ENCODE measurements around the gene GRPEL2.

GRPEL2 gene

DNA sequence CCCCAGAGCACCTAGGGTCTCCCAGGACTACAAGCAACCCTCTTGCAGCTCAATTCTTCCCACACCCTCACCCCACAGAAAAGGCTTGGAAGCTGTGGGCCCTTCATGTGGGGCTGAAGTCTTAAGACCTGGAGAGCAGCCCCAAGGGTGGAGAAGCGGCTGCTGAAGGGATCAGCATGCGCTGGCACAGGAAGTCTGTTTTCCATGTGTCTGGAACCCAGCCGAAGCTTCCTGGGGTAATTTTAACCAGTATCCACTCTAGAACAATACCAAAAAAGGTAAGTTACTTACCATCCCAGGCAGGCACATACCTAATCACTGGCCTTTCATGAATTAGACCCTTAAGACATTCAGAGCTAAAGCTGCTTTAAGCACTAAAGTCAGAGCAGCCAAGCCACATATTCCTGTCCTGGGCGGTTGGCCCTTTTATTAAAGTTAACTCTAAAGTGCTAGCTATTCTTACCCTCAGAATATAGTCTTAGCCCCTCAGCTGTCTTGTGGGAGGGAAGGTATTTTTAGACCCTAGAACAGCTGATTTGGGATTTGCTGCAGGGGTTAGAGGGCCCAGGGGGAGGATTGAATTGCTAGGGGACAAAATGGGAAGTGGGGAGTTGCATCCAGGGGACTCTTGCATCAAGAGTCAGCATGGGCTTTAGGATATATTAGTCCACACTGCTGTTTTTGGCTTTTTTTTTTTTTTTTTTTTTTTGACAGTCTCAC lies 26.9 kb downstream of the GRPEL2 start:
- TF ChIP-seq POLR2A (IDR thresholded peaks at IDR 0.05; ENCODE audit: low read depth, low read length) (no peak), TAF1 (IDR thresholded peaks at IDR 0.05; ENCODE audit: borderline replicate concordance, low read depth, low read length) (no peak), POLR2AphosphoS5 (IDR thresholded peaks at IDR 0.05; ENCODE audit: low read depth, low read length) (no peak)
- DNase-seq (ENCODE audit: insufficient read length) = no peak
- FAIRE-seq = no peak

DNA sequence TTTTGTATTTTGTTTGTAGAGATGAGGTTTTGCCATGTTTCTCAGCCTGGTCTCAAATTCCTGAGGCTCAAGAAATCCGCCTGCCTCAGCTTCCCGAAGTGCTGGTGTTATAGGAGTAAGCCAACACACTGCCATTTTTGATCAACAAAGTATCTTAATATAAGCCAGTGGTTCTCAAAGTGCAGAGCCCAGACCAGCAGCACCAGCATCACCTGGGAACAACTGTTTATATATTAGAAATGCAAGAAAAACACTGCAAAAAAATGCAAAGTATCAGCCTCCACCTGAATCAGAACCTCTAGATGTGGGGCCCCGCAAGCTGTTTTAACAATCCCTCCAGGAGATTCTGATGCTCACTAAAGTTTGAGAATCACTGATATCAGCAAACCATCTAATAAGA lies 27.6 kb downstream of the GRPEL2 start:
- TF ChIP-seq POLR2A (IDR thresholded peaks at IDR 0.05; ENCODE audit: low read depth, low read length) (no peak), POLR2AphosphoS5 (IDR thresholded peaks at IDR 0.05; ENCODE audit: low read depth, low read length) (no peak), TAF1 (IDR thresholded peaks at IDR 0.05; ENCODE audit: borderline replicate concordance, low read depth, low read length) (no peak)
- FAIRE-seq (no peak), DNase-seq (ENCODE audit: insufficient read length) (no peak)

DNA sequence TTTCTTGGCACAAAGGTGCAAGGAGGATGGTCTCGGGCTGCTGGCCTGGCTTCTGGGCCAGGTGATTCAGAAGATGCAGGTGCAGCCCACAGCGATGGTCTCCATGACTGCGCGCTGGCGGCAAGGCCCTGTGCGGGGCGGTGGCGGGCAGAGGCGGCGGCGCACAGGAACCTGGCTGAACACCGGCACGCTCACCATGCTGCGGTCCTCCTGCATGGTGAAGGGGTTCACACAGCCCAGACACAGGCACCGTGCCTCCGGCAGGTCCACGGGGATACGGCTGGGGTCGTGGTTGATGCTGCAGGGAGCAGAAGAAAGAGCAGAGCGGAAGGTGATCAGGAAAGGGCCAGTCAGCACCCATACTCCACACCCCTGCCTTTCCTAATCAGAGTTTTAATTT lies 29.0 kb downstream of the GRPEL2 start:
- no peak for DNase-seq (ENCODE audit: insufficient read length)
- TF ChIP-seq POLR2A (IDR thresholded peaks at IDR 0.05; ENCODE audit: low read depth, low read length) (no peak), POLR2AphosphoS5 (IDR thresholded peaks at IDR 0.05; ENCODE audit: low read depth, low read length) (no peak), TAF1 (IDR thresholded peaks at IDR 0.05; ENCODE audit: borderline replicate concordance, low read depth, low read length) (no peak)
- FAIRE-seq = no peak

DNA sequence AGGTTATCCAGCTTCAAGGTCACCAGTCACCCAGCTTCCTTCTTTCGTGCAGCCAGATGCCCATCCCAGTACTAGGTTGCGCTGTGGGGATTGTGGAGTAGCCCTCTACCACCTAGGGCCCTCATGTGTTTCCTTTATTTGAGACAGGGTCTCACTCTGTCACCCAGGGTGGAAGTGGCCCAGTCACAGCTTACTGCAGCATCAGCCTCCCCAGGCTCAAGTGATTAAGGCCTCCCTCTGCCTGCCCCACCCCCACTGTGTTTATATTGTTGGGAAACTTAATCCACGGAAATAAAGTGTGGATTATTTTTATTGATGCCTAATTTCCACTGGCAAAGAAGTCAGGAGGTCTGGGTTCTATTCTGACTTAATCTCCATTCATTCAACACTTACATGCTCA lies 29.5 kb downstream of the GRPEL2 start:
- DNase-seq (ENCODE audit: insufficient read length) (no peak), FAIRE-seq (no peak)
- TF ChIP-seq POLR2AphosphoS5 (IDR thresholded peaks at IDR 0.05; ENCODE audit: low read depth, low read length) (no peak), TAF1 (IDR thresholded peaks at IDR 0.05; ENCODE audit: borderline replicate concordance, low read depth, low read length) (no peak), POLR2A (IDR thresholded peaks at IDR 0.05; ENCODE audit: low read depth, low read length) (no peak)

DNA sequence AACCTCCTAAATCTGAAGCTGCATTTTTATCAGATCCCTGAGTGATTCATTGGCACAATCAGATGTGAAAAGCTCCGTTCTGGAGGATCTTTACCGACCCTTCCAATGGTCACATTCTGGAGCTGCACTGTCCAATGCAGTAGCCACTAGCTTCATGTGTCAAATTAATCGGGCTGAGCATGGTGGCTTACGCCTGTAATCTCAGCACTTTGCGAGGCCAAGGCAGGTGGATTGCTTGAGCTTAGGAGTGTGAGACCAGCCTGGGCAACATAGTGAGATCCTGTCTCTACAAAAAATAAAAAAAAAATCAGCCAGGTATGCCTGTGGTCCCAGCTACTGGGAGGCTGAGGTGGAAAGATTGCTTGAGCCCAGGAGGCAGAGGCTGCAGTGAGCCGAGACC lies 30.1 kb downstream of the GRPEL2 start:
- FAIRE-seq = no peak
- TF ChIP-seq TAF1 (IDR thresholded peaks at IDR 0.05; ENCODE audit: borderline replicate concordance, low read depth, low read length) = no peak
- TF ChIP-seq POLR2AphosphoS5 (IDR thresholded peaks at IDR 0.05; ENCODE audit: low read depth, low read length) = no peak
- TF ChIP-seq POLR2A (IDR thresholded peaks at IDR 0.05; ENCODE audit: low read depth, low read length) = no peak
- DNase-seq (ENCODE audit: insufficient read length) = no peak

DNA sequence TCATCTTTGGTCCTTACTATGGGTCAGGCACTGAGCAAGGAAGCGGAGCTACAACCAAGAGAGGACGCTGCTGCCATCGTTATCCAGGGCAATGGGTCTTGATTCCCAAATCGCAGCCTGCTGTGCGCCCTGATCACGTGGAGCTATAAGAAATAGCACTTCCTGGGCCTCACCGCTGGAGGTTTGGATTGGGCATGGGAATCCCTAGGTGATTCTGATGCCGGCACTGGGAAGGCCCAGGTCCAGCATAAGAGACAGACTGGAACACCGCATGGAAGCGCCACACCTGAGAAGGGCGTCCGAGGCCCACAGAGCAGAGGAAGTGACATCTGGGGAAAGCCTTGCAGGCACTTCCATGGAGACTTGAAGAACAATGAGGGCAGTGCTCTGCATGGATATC lies 30.8 kb downstream of the GRPEL2 start:
- FAIRE-seq (no peak), DNase-seq (ENCODE audit: insufficient read length) (no peak)
- TF ChIP-seq TAF1 (IDR thresholded peaks at IDR 0.05; ENCODE audit: borderline replicate concordance, low read depth, low read length) (no peak), POLR2A (IDR thresholded peaks at IDR 0.05; ENCODE audit: low read depth, low read length) (no peak), POLR2AphosphoS5 (IDR thresholded peaks at IDR 0.05; ENCODE audit: low read depth, low read length) (no peak)

DNA sequence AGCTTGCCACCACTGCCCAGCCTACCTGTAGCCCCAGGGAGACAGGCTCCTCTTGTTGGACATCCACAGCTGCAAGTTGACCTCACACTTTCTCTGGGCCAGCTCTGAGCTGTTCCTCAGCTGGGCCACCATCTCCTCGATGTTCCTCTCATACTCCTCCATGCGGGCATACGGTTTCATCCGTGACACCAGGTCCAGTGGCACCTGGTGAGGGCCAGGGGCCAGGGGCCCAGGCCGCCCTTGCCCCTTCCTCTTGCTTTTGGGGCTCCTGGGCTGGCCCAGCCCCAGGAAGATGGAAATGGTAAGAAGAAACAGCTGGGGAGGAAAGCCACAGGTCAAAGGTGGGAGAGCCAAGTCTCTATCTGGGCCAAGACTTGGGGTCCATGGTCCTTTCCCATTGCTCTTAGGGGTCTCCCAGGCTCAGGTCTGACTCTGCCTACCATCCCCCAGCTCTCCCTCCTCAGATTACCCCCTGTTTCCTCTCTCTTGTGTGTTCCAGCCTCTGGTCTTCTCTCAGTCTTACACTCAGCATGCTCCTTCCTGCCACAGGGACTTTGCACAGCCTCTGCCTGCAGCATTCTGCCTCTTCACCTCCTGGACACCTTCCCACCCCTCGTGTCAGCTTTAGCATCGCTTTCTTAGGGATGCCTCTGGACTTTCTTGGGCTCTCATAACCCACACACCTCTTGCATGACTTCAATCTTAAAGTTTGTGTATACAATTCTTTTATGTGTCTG lies 31.6 kb downstream of the GRPEL2 start:
- DNase-seq (ENCODE audit: insufficient read length) (no peak), FAIRE-seq (no peak)
- TF ChIP-seq TAF1 (IDR thresholded peaks at IDR 0.05; ENCODE audit: borderline replicate concordance, low read depth, low read length) (no peak), POLR2A (IDR thresholded peaks at IDR 0.05; ENCODE audit: low read depth, low read length) (no peak), POLR2AphosphoS5 (IDR thresholded peaks at IDR 0.05; ENCODE audit: low read depth, low read length) (no peak)

DNA sequence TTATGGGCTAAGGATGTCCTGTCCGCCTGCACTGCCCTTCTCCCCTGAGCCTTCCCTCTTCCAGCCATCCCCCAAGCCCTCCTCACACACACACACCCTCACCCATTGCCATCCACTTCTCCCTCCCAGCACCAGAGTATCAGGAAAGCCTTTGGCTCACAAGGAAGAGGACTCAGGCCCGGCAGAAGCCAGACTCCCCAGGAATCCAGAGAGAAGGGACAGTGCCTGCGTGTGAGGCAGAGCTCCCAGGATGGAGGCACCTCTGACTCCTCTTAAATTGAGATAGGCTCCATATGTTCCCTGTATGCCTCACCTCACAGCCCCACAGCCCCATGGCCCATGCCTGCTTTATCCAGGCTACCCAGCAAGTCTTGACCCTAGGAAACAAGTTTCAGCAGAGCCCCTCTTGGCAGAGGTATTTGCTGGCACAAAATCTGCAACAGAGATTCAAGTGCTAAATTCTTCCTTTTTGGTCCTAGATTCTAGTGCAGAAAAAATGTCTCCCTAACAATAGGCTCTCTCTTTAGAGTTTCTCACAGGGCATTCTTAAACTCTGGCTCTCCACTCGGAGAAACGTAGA lies 33.0 kb downstream of the GRPEL2 start:
- TF ChIP-seq TAF1 (IDR thresholded peaks at IDR 0.05; ENCODE audit: borderline replicate concordance, low read depth, low read length) = no peak
- TF ChIP-seq POLR2AphosphoS5 (IDR thresholded peaks at IDR 0.05; ENCODE audit: low read depth, low read length) = no peak
- TF ChIP-seq POLR2A (IDR thresholded peaks at IDR 0.05; ENCODE audit: low read depth, low read length) = no peak
- FAIRE-seq (no peak), DNase-seq (ENCODE audit: insufficient read length) (no peak)

DNA sequence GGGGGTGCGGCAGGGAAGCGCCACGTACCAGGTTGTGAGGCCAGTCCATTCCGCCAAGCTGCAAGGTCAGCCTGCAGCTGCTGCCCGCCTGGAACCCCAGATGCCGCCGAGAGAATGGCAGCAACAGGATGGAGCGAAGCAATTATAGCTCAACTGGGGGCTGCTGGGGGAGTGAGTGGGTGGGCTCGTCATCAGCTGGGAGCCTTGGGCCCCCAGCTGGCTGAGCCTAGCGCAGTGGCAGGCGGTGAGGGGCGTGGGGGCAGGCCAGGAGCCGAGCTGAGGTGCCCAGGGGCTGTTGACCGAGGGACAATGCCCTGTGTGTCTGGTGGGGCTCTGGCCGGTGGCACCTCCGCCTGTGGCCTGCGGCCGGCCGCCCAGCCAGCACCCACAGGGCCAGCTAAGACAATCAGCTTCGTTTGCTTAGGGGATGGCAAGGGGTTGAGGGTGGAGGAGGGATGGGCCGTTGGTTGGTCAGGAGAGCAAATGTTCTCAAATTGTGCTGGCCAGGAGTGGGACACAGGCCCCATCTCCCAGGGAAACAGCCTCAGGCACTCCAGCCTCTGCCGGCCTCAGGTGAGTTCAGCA lies 34.0 kb downstream of the GRPEL2 start, which contains the start of gene IL17B:
TSS of gene IL17B (minus strand) at position 116 of the 585 bp plus-strand sequence. CDS start at position 49, 67 bp downstream.
- TF ChIP-seq POLR2AphosphoS5 (IDR thresholded peaks at IDR 0.05; ENCODE audit: low read depth, low read length) = no peak
- no peak for TF ChIP-seq POLR2A (IDR thresholded peaks at IDR 0.05; ENCODE audit: low read depth, low read length)
- no peak for TF ChIP-seq TAF1 (IDR thresholded peaks at IDR 0.05; ENCODE audit: borderline replicate concordance, low read depth, low read length)
- no peak for DNase-seq (ENCODE audit: insufficient read length)
- FAIRE-seq = no peak

DNA sequence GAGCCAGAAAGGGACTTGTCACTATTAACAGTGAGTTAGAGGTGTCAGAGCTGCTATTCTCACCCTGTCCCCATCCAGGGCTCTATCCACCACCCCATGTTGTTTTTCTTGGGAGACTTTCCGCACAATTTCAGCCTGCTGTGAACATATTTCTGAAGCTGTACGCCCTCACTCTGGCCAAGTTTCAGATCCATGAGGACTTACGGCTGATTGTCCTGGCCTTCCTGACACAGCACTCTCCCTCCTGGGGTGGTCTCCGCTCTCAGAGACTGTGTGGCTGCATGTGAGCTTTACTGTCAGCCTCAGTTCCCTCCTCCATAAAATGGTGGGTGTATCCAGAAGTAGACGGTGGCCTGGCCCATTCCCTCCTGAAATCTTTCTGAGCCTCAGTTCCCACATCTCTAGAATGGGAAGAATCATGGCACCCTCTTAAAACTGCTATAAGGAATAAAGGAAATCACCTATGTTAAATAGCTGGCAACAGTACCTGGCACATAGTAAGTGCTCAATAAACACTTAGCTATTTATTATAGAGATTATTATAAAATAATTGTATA lies 34.6 kb downstream of the GRPEL2 start:
- FAIRE-seq (no peak), DNase-seq (ENCODE audit: insufficient read length) (no peak)
- TF ChIP-seq POLR2A (IDR thresholded peaks at IDR 0.05; ENCODE audit: low read depth, low read length) (no peak), TAF1 (IDR thresholded peaks at IDR 0.05; ENCODE audit: borderline replicate concordance, low read depth, low read length) (no peak), POLR2AphosphoS5 (IDR thresholded peaks at IDR 0.05; ENCODE audit: low read depth, low read length) (no peak)

All from GM12892 (cell line).